Stimulated activated naive CD8-positive, alpha-beta T cell treated with anti-CD3 and anti-CD28 coated beads, Interleukin-15, Interleukin-2, amounts not matched to agents 100 ng/mL and 50 ng/mL, for 24 hours (primary cell): ENCODE data around the gene CEP128.

Experiments used
- H3K27ac Mint-ChIP-seq: one replicate; pipeline ENCODE4 v1.8.0; 2021; ENCODE audit warnings: mild to moderate bottlenecking, mixed read lengths
- H3K27me3 Mint-ChIP-seq: one replicate; pipeline ENCODE4 v1.8.0; 2021; ENCODE audit warnings: mixed read lengths
- H3K36me3 Mint-ChIP-seq: one replicate; pipeline ENCODE4 v1.8.0; 2021; ENCODE audit warnings: low read depth, mixed read lengths
- H3K4me1 Mint-ChIP-seq: one replicate; pipeline ENCODE4 v1.8.0; 2021; ENCODE audit warnings: low read depth, mixed read lengths
- H3K4me3 Mint-ChIP-seq: one replicate; pipeline ENCODE4 v1.8.0; 2021; ENCODE audit warnings: mild to moderate bottlenecking, mixed read lengths
- H3K9me3 Mint-ChIP-seq: one replicate; pipeline ENCODE4 v1.8.0; 2021; ENCODE audit warnings: mixed read lengths

The CEP128 gene

DNA sequence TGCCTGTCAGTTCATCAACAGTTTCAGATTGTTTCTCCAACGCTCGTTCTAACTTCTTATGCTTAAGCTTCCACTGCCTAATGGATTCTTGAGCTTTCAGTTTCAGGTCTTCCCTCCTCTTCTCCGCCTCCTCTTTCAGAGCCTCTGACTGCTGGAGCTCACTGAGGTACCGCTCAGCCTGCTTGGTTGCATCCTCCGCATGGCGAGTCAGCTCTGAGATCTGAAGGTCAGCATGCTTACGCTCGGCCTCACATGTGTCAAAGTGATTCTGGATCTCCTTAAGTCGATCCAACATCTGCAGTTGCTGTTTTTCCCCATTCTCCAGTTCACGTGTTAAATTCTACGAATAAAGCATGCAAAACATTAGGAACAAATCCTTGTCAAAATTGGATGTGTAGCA lies 148.8 kb downstream of the CEP128 start:
- H3K4me3 Mint-ChIP-seq: no peak overlapping the region
- no peak overlapping the region for H3K27ac Mint-ChIP-seq
- H3K27me3 Mint-ChIP-seq: no peaks in the 10 kb centered on the region
- H3K4me1 Mint-ChIP-seq: no peaks in the 10 kb centered on the region
- H3K36me3 Mint-ChIP-seq: peaks cover 24% of the 10 kb centered on the region
- no peaks in the 10 kb centered on the region for H3K9me3 Mint-ChIP-seq

DNA sequence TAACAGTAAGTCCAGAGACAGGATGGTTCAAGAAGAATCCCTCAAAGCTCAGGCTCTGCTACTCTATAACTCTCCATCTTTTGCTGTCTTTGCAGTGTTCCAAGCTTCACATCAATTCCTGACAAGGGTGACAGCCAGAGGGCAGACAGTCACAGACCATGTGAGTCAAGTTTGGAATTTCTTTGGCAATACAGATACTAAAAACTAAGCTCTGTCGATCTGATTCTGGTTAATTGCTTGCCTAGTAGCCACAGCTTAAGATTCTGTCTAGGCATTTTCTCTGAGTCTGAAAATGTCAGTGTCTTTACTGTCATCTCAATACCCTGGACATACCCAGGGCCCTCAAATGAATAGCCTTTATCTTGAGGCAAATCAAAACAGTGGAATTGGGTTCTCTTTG lies 153.7 kb downstream of the CEP128 start:
- Mint-ChIP-seq H3K27ac (no peak overlapping the region), H3K36me3 (peaks cover 31% of the 10 kb centered on the region), H3K4me3 (no peak overlapping the region), H3K4me1 (no peaks in the 10 kb centered on the region), H3K9me3 (no peaks in the 10 kb centered on the region), H3K27me3 (no peaks in the 10 kb centered on the region)

GRCh38 chr14:80784820-80785219 lies 156.7 kb downstream of the CEP128 start:
- H3K27ac Mint-ChIP-seq: no peak overlapping the region
- H3K4me1 Mint-ChIP-seq: no peaks in the 10 kb centered on the region
- H3K36me3 Mint-ChIP-seq: peaks cover 23% of the 10 kb centered on the region
- no peaks in the 10 kb centered on the region for H3K9me3 Mint-ChIP-seq
- no peak overlapping the region for H3K4me3 Mint-ChIP-seq
- no peaks in the 10 kb centered on the region for H3K27me3 Mint-ChIP-seq

- no peak overlapping the region for H3K4me3 Mint-ChIP-seq
- no peak overlapping the region for H3K27ac Mint-ChIP-seq
- H3K27me3 Mint-ChIP-seq: no peaks in the 10 kb centered on the region
- no peaks in the 10 kb centered on the region for H3K9me3 Mint-ChIP-seq
- no peaks in the 10 kb centered on the region for H3K4me1 Mint-ChIP-seq
- peaks cover 19% of the 10 kb centered on the region for H3K36me3 Mint-ChIP-seq
These were observed 159.6 kb downstream of the CEP128 start for GRCh38 chr14:80781972-80782367.

- Mint-ChIP-seq H3K36me3 (peaks cover 19% of the 10 kb centered on the region), H3K9me3 (no peaks in the 10 kb centered on the region), H3K4me3 (no peak overlapping the region), H3K4me1 (no peaks in the 10 kb centered on the region), H3K27me3 (no peaks in the 10 kb centered on the region), H3K27ac (no peak overlapping the region)
These were observed 161.0 kb downstream of the CEP128 start for GRCh38 chr14:80780500-80780899.

GRCh38 chr14:80776657-80777056 lies 164.9 kb downstream of the CEP128 start:
- H3K27ac Mint-ChIP-seq: no peak overlapping the region
- no peak overlapping the region for H3K4me3 Mint-ChIP-seq
- no peaks in the 10 kb centered on the region for H3K27me3 Mint-ChIP-seq
- H3K9me3 Mint-ChIP-seq: no peaks in the 10 kb centered on the region
- no peaks in the 10 kb centered on the region for H3K4me1 Mint-ChIP-seq
- H3K36me3 Mint-ChIP-seq: peaks cover 14% of the 10 kb centered on the region

- no peak overlapping the region for H3K27ac Mint-ChIP-seq
- no peaks in the 10 kb centered on the region for H3K27me3 Mint-ChIP-seq
- no peaks in the 10 kb centered on the region for H3K9me3 Mint-ChIP-seq
- H3K4me1 Mint-ChIP-seq: no peaks in the 10 kb centered on the region
- H3K36me3 Mint-ChIP-seq: peaks cover 14% of the 10 kb centered on the region
- H3K4me3 Mint-ChIP-seq: no peak overlapping the region
These were observed 165.4 kb downstream of the CEP128 start for GRCh38 chr14:80776186-80776585.

DNA sequence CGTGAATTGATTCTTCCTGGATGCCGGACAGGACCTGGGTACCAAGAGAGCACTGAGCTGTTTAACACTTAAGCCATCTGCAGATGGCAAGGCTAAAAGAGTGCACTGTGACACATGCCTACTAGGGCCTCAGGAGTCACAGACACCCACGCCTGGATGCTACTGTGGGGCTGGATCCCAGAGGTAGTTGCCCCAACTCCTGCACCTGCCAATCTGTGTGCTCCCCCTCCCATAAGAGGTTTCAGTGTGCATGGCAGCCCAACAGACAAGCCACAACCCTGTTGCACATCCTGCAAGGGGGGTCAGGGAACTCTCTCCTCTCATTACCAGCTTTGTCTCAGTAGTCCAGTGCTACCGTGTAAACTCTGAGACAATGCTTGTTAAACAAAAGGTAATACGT lies 169.0 kb downstream of the CEP128 start:
- no peaks in the 10 kb centered on the region for H3K27me3 Mint-ChIP-seq
- H3K4me1 Mint-ChIP-seq: no peaks in the 10 kb centered on the region
- H3K36me3 Mint-ChIP-seq: peaks cover 14% of the 10 kb centered on the region
- no peak overlapping the region for H3K4me3 Mint-ChIP-seq
- H3K9me3 Mint-ChIP-seq: no peaks in the 10 kb centered on the region
- H3K27ac Mint-ChIP-seq: no peak overlapping the region

DNA sequence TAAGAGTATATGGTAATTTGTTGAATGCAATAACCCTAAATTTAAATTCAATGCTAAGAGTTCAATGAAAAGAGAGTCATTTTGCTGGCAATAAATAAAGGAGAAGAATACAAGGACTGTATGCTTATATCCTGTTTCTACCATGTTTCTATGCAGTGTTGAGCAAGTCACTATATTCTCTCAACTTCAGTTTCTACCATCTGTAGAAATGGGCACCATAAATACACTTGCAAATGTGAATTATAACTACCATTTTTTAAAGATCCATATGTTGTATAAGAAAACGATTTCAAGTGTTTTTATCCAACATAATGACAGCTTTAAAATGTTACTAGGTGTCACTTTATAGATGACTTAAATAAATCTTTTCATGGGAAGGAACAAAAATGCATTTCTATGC lies 170.3 kb downstream of the CEP128 start:
- H3K27me3 Mint-ChIP-seq: no peaks in the 10 kb centered on the region
- H3K27ac Mint-ChIP-seq: no peak overlapping the region
- no peak overlapping the region for H3K4me3 Mint-ChIP-seq
- H3K36me3 Mint-ChIP-seq: peaks cover 4% of the 10 kb centered on the region
- no peaks in the 10 kb centered on the region for H3K9me3 Mint-ChIP-seq
- no peaks in the 10 kb centered on the region for H3K4me1 Mint-ChIP-seq

- no peaks in the 10 kb centered on the region for H3K4me1 Mint-ChIP-seq
- no peak overlapping the region for H3K27ac Mint-ChIP-seq
- H3K36me3 Mint-ChIP-seq: peaks cover 4% of the 10 kb centered on the region
These were observed 171.2 kb downstream of the CEP128 start for GRCh38 chr14:80770114-80770908.

GRCh38 chr14:80768646-80769045 lies 172.9 kb downstream of the CEP128 start:
- Mint-ChIP-seq H3K4me1 (no peaks in the 10 kb centered on the region), H3K4me3 (no peak overlapping the region), H3K27me3 (no peaks in the 10 kb centered on the region), H3K9me3 (no peaks in the 10 kb centered on the region), H3K36me3 (peaks cover 10% of the 10 kb centered on the region), H3K27ac (no peak overlapping the region)

More at GRCh38 chr14:80770114-80770908, 171.2 kb downstream of the CEP128 start:
- Mint-ChIP-seq H3K9me3 (no peaks in the 10 kb centered on the region), H3K4me3 (no peak overlapping the region), H3K27me3 (no peaks in the 10 kb centered on the region)

- Mint-ChIP-seq H3K27me3 (no peaks in the 10 kb centered on the region), H3K27ac (no peak overlapping the region), H3K4me1 (no peaks in the 10 kb centered on the region), H3K36me3 (peaks cover 6% of the 10 kb centered on the region), H3K9me3 (no peaks in the 10 kb centered on the region), H3K4me3 (no peak overlapping the region)
These were observed 176.5 kb downstream of the CEP128 start for GRCh38 chr14:80764921-80765507.

DNA sequence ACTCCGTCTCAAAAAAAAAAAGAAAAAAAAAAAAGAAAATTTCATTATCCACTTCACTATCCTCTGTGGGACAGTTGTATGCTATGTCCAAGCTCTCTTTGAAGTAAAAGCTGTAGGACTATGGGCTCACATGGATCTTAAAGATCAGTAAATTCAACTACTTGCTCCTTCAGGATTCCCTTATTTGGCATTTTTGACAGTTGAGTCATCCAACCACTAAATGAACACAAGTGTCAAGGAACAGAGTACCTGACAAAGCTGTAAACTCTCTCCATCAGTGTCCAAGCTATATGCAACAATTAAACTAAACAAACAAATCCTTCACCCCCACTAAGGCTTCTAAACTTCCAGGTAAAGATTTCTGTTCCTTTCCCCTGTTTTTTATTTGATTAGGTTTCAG lies 177.0 kb downstream of the CEP128 start:
- Mint-ChIP-seq H3K4me1 (no peaks in the 10 kb centered on the region), H3K27ac (no peak overlapping the region), H3K9me3 (no peaks in the 10 kb centered on the region), H3K36me3 (peaks cover 6% of the 10 kb centered on the region), H3K27me3 (no peaks in the 10 kb centered on the region), H3K4me3 (no peak overlapping the region)

- H3K27ac Mint-ChIP-seq: no peak overlapping the region
- no peaks in the 10 kb centered on the region for H3K27me3 Mint-ChIP-seq
- H3K36me3 Mint-ChIP-seq: peaks cover 6% of the 10 kb centered on the region
- no peak overlapping the region for H3K4me3 Mint-ChIP-seq
- H3K9me3 Mint-ChIP-seq: no peaks in the 10 kb centered on the region
- no peaks in the 10 kb centered on the region for H3K4me1 Mint-ChIP-seq
These were observed 178.8 kb downstream of the CEP128 start for GRCh38 chr14:80762641-80763228.

DNA sequence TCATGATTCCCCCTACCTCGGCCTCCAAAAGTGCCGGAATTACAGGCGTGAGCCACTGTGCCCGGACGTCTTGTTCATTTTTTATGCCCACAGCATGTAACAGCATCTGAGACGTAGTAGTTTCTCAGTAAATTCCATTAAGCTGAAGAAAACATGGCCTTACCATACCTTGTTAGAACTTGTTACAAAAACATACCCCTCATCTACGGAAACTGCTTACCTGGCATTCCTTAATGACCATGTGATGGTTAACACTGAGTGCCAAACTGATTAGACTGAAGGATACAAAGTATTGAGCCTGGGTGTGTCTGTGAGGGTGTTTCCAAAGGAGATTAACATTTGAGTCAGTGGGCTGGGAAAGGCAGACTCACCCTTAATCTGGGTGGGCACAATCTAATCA lies 186.8 kb downstream of the CEP128 start:
- no peaks in the 10 kb centered on the region for H3K9me3 Mint-ChIP-seq
- no peaks in the 10 kb centered on the region for H3K4me1 Mint-ChIP-seq
- H3K36me3 Mint-ChIP-seq: peaks cover 26% of the 10 kb centered on the region
- H3K27me3 Mint-ChIP-seq: no peaks in the 10 kb centered on the region
- no peak overlapping the region for H3K4me3 Mint-ChIP-seq
- H3K27ac Mint-ChIP-seq: no peak overlapping the region
